Measurements from ENCODE around the gene TMEM221. TPM values are rescaled to one million over a fixed set of nuclear protein-coding genes. Genes with fewer than 3 reads are reported as not detected.

TMEM221 gene
- total RNA-seq, 6 experiments from 2014 or later = 0.12 to 0.19 (median 0.16) TPM; not detected in 3

DNA sequence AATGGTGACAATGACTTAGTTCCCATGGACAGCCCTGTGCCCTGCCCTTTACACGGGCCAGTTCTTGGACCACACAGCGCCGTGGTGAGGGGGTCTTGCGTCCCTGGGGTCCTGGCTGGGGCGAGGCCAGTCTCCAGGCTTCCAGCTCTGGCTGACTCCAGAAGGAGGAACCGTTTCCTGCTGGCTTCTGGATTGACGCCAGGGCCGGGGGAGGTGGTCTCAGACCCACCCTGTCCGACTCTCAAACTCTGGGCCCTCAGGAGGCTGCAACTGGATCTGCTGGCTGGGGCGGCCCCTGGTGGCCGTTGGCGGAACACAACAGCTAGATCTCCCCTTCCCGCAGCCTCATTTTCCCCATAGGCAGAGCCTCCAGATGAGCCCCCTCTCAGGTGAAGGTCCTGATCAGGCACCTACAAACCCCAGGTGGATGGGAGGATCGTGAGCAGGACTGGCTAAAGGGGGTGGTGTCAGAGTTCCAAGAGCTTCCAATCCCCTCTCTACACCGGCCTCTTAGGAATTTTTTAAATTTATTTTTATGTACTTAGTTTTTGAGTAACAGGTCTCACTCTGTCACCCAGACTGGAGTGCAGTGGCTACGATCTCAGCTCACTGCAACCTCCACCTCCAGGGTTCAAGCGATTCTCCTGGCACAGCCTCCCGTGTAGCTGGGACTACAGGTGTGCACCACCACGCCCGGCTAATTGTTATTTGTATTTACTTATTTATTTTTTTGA is 62.4 kb downstream of the TMEM221 start:
- H3K36me3 ChIP-seq = no peaks in the 10 kb centered on the region
- intact Hi-C loops (cut with DNase I) = loop anchor here in 1 of 2 donors (5.0 kb wide), 1 partner anchor 39 kb away; no protein-coding TSS in a partner anchor
- 43% methylated on average over 6 of the region's 20 CpGs for WGBS (ENCODE audit: insufficient coverage, low coverage, low lambda C conversion rate, missing lambda C conversion rate)
- H3K4me1 ChIP-seq = peaks cover 0 to 7% (median 0%) of the 10 kb centered on the region in 4 donors
- no peaks in the 10 kb centered on the region for H3K9me3 ChIP-seq
- H3K4me3 ChIP-seq = no peak overlapping the region
- TF ChIP-seq, protein P1, sequence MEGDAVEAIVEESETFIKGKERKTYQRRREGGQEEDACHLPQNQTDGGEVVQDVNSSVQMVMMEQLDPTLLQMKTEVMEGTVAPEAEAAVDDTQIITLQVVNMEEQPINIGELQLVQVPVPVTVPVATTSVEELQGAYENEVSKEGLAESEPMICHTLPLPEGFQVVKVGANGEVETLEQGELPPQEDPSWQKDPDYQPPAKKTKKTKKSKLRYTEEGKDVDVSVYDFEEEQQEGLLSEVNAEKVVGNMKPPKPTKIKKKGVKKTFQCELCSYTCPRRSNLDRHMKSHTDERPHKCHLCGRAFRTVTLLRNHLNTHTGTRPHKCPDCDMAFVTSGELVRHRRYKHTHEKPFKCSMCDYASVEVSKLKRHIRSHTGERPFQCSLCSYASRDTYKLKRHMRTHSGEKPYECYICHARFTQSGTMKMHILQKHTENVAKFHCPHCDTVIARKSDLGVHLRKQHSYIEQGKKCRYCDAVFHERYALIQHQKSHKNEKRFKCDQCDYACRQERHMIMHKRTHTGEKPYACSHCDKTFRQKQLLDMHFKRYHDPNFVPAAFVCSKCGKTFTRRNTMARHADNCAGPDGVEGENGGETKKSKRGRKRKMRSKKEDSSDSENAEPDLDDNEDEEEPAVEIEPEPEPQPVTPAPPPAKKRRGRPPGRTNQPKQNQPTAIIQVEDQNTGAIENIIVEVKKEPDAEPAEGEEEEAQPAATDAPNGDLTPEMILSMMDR (IDR thresholded peaks at IDR 0.05) = peak; percentile 85 to 89 (median 86)
- no peak for TF ChIP-seq POLR2A (IDR thresholded peaks at IDR 0.05)
- DNase-seq = peak; percentile 65 to 71 (median 67)
- peak; percentile 69 to 74 (median 72) for ATAC-seq
- no peak overlapping the region for H3K27ac ChIP-seq
- no peaks in the 10 kb centered on the region for H3K27me3 ChIP-seq

Other genes starting within 250 kb of the TMEM221 start
- 10 to 100 TPM; 13.5 to 20.3 (median 18.6) TPM for gene USE1, start 233.3 kb downstream of the TMEM221 start, total RNA-seq
- gene OCEL1, start 222.4 kb downstream of the TMEM221 start, total RNA-seq = 10 to 100 TPM; 17.8 to 64.2 (median 31.2) TPM
- gene NR2F6, start 202.7 kb downstream of the TMEM221 start, total RNA-seq = 100 to 1,000 TPM in 1 of 6 experiments, 10 to 100 TPM in 5; 48.5 to 105 (median 80.9) TPM
- gene USHBP1, start 183.9 kb downstream of the TMEM221 start, total RNA-seq = 1 to 10 TPM in 5 of 6 experiments, under 1 TPM in 1; 0.81 to 3.6 (median 1.7) TPM
- gene BABAM1, start 181.2 kb downstream of the TMEM221 start, total RNA-seq = 10 to 100 TPM; 29.2 to 51.3 (median 37.9) TPM
- under 1 TPM; 0.06 to 0.65 (median 0.37) TPM for gene ANKLE1, start 166.8 kb downstream of the TMEM221 start, total RNA-seq
- 10 to 100 TPM in 5 of 6 experiments, 1 to 10 TPM in 1; 8.3 to 27.3 (median 15.8) TPM for gene ABHD8, start 145.2 kb downstream of the TMEM221 start, total RNA-seq
- gene MRPL34, start 142.8 kb downstream of the TMEM221 start, total RNA-seq = 100 to 1,000 TPM in 4 of 6 experiments, 10 to 100 TPM in 2; 63.5 to 363 (median 122) TPM
- 10 to 100 TPM; 10.4 to 23.4 (median 14.1) TPM for gene DDA1, start 139.1 kb downstream of the TMEM221 start, total RNA-seq
- gene ANO8, start 113.8 kb downstream of the TMEM221 start, total RNA-seq = 1 to 10 TPM; 5.0 to 8.8 (median 6.6) TPM
- 10 to 100 TPM; 10.3 to 23.6 (median 13.6) TPM for gene GTPBP3, start 111.1 kb downstream of the TMEM221 start, total RNA-seq
- 10 to 100 TPM in 1 of 6 experiments, 1 to 10 TPM in 4, under 1 TPM in 1; 0.78 to 16.6 (median 4.1) TPM for gene PLVAP, start 71.3 kb downstream of the TMEM221 start, total RNA-seq
- 1 to 10 TPM in 1 of 6 experiments, under 1 TPM in 3, not detected in 2; 0.26 to 1.2 (median 0.36) TPM for gene CCDC194, start 54.5 kb downstream of the TMEM221 start, total RNA-seq
- gene BST2, start 43.0 kb downstream of the TMEM221 start, total RNA-seq = 100 to 1,000 TPM in 3 of 6 experiments, 10 to 100 TPM in 3; 78.2 to 157 (median 96.2) TPM
- 10 to 100 TPM; 13.5 to 38.0 (median 15.8) TPM for gene MVB12A, start 28.6 kb downstream of the TMEM221 start, total RNA-seq
- not detected for gene NXNL1, start 12.3 kb upstream of the TMEM221 start, total RNA-seq
- gene SLC27A1, start 21.9 kb upstream of the TMEM221 start, total RNA-seq = 10 to 100 TPM in 1 of 6 experiments, 1 to 10 TPM in 5; 5.1 to 12.3 (median 6.1) TPM
- 10 to 100 TPM; 31.7 to 60.0 (median 38.8) TPM for gene PGLS, start 63.0 kb upstream of the TMEM221 start, total RNA-seq
- 10 to 100 TPM; 23.2 to 36.8 (median 31.1) TPM for gene COLGALT1, start 107.0 kb upstream of the TMEM221 start, total RNA-seq
- under 1 TPM in 1 of 6 experiments, not detected in 5; 0.02 TPM for gene UNC13A, start 239.7 kb upstream of the TMEM221 start, total RNA-seq

Data from right lobe of liver (tissue), 6 donors.